Measurements from ENCODE around the gene ZNF169.

GRCh38 chr9:94232428-94232827 lies 26.7 kb upstream of the ZNF169 start:
- TF ChIP-seq EZH2 (IDR thresholded peaks at IDR 0.05; ENCODE audit: insufficient read depth, poor library complexity, severe bottlenecking) (no peak), EZH2phosphoT487 (IDR thresholded peaks at IDR 0.05; ENCODE audit: insufficient read depth, low read depth) (no peak)

Data from GM23248 (cell line).